Activated CD4-positive, alpha-beta T cell treated with anti-CD3 and anti-CD28 coated beads, Interleukin-2, amount 10 ng/mL, durations not matched to agents 24 days and 14 days (primary cell): ENCODE measurements around the gene HSPA8. TPM values are rescaled to one million over a fixed set of nuclear protein-coding genes. Genes with fewer than 3 reads are reported as not detected.
A peak's percentile ranks its signal among the peaks of the same experiment; 100 is the strongest.
"Not testable (repeated sequence)": the region's sequence is repeated elsewhere in the genome, so short reads cannot be mapped to it uniquely, and the experiment has no call there.

ENCODE experiments used
- DNase-seq: peaks from one replicate; pipeline ENCODE4 v3.0.0; 2022
- H3K27ac Mint-ChIP-seq: one replicate; pipeline ENCODE4 v1.8.0; 2022; ENCODE audit warnings: mild to moderate bottlenecking, mixed read lengths
- H3K27me3 Mint-ChIP-seq: one replicate; pipeline ENCODE4 v1.8.0; 2022; ENCODE audit warnings: mixed read lengths
- H3K36me3 Mint-ChIP-seq: one replicate; pipeline ENCODE4 v1.8.0; 2022; ENCODE audit warnings: low read depth, mild to moderate bottlenecking, mixed read lengths
- H3K4me1 Mint-ChIP-seq: one replicate; pipeline ENCODE4 v1.8.0; 2021; ENCODE audit warnings: mixed read lengths
- H3K4me3 Mint-ChIP-seq: one replicate; pipeline ENCODE4 v1.8.0; 2022; ENCODE audit warnings: mild to moderate bottlenecking, moderate library complexity, mixed read lengths
- H3K9me3 Mint-ChIP-seq: one replicate; pipeline ENCODE4 v1.8.0; 2021; ENCODE audit warnings: mixed read lengths
- intact Hi-C: fragments of 100-400 bp; cut with micrococcal nuclease; formaldehyde crosslinking; loops from one replicate; pipeline ENCODE4 v1.15.1; 2023
- total RNA-seq: library from RNA; stranded (reverse); gene quantifications from 2 replicates; pipeline ENCODE4 v1.2.3, GENCODE V29; 2022

HSPA8 gene
- 4,739 and 4,820 TPM in 2 replicates for total RNA-seq

- peaks cover 67% of the 10 kb centered on the region for H3K36me3 Mint-ChIP-seq
- peaks cover 54% of the 10 kb centered on the region for H3K4me1 Mint-ChIP-seq
- peak within 1 kb of the TSS; percentile 99 for H3K27ac Mint-ChIP-seq
- H3K9me3 Mint-ChIP-seq, result peaks cover 7% of the 10 kb centered on the region
- H3K27me3 Mint-ChIP-seq, result peaks cover 1% of the 10 kb centered on the region
- peak within 1 kb of the TSS; percentile 100 for H3K4me3 Mint-ChIP-seq
- intact Hi-C loops, result loop anchor here (1.0 to 5.0 kb wide), 9 partner anchors 9 to 371 kb away; partner anchors contain the start of gene GRAMD1B
- peak; percentile 91 for DNase-seq
Observed at GRCh38 chr11:123061403-123062157, at the start of gene HSPA8. Gene HSPA8, minus strand, starts transcription at chr11:123062136. Its CDS starts 812 bp downstream, at chr11:123061324.

GRCh38 chr11:123111465-123111864 lies 49.5 kb upstream of the HSPA8 start:
- intact Hi-C loops, result loop anchor here (1.0 to 5.0 kb wide), 5 partner anchors 49 to 596 kb away; partner anchors contain the start of gene HSPA8
- DNase-seq, result peak; percentile 72
- peaks cover 3% of the 10 kb centered on the region for H3K9me3 Mint-ChIP-seq
- peaks cover 1% of the 10 kb centered on the region for H3K36me3 Mint-ChIP-seq
- no peak overlapping the region for H3K4me3 Mint-ChIP-seq
- no peak overlapping the region for H3K27ac Mint-ChIP-seq
- peaks cover 22% of the 10 kb centered on the region for H3K27me3 Mint-ChIP-seq
- H3K4me1 Mint-ChIP-seq, result peaks cover 3% of the 10 kb centered on the region

GRCh38 chr11:123110397-123110796 lies 48.5 kb upstream of the HSPA8 start:
- Mint-ChIP-seq H3K36me3 (no peaks in the 10 kb centered on the region), H3K27ac (no peak overlapping the region), H3K9me3 (no peaks in the 10 kb centered on the region), H3K4me3 (no peak overlapping the region), H3K4me1 (peaks cover 3% of the 10 kb centered on the region), H3K27me3 (peaks cover 22% of the 10 kb centered on the region)
- intact Hi-C loops, result loop anchor here (2.0 to 5.0 kb wide), 3 partner anchors 48 to 597 kb away; partner anchors contain the start of gene HSPA8
- no peak for DNase-seq

GRCh38 chr11:123107945-123108495 lies 46.1 kb upstream of the HSPA8 start:
- H3K36me3 Mint-ChIP-seq, result no peaks in the 10 kb centered on the region
- H3K27me3 Mint-ChIP-seq, result peaks cover 13% of the 10 kb centered on the region
- H3K27ac Mint-ChIP-seq, result no peak overlapping the region
- H3K9me3 Mint-ChIP-seq, result no peaks in the 10 kb centered on the region
- no peak for DNase-seq
- peaks cover 7% of the 10 kb centered on the region for H3K4me1 Mint-ChIP-seq
- no peak overlapping the region for H3K4me3 Mint-ChIP-seq
- intact Hi-C loops, result no loop called here

GRCh38 chr11:123104697-123105096 lies 42.8 kb upstream of the HSPA8 start:
- Mint-ChIP-seq H3K27me3 (peaks cover 13% of the 10 kb centered on the region), H3K4me3 (no peak overlapping the region), H3K36me3 (no peaks in the 10 kb centered on the region), H3K4me1 (peaks cover 17% of the 10 kb centered on the region), H3K9me3 (no peaks in the 10 kb centered on the region), H3K27ac (no peak overlapping the region)
- intact Hi-C loops, result loop anchor here (5.0 kb wide), 1 partner anchor 42 kb away; the partner anchor contains the start of gene HSPA8
- no peak for DNase-seq

GRCh38 chr11:123103326-123103980 lies 41.5 kb upstream of the HSPA8 start:
- no peak overlapping the region for H3K27ac Mint-ChIP-seq
- H3K27me3 Mint-ChIP-seq, result peaks cover 6% of the 10 kb centered on the region
- no peak overlapping the region for H3K4me3 Mint-ChIP-seq
- no peaks in the 10 kb centered on the region for H3K9me3 Mint-ChIP-seq
- intact Hi-C loops, result loop anchor here (2.0 to 5.0 kb wide), 2 partner anchors 33 to 41 kb away; partner anchors contain the start of gene HSPA8
- H3K36me3 Mint-ChIP-seq, result no peaks in the 10 kb centered on the region
- peaks cover 21% of the 10 kb centered on the region for H3K4me1 Mint-ChIP-seq
- DNase-seq, result peak; percentile 79

GRCh38 chr11:123100379-123101085 lies 38.6 kb upstream of the HSPA8 start:
- H3K4me3 Mint-ChIP-seq, result peak overlapping the region; percentile 46
- no peaks in the 10 kb centered on the region for H3K9me3 Mint-ChIP-seq
- H3K27ac Mint-ChIP-seq, result peak overlapping the region; percentile 50
- intact Hi-C loops, result loop anchor here (5.0 kb wide), 1 partner anchor 38 kb away; the partner anchor contains the start of gene HSPA8
- no peak for DNase-seq
- H3K27me3 Mint-ChIP-seq, result no peaks in the 10 kb centered on the region
- H3K4me1 Mint-ChIP-seq, result peaks cover 24% of the 10 kb centered on the region
- peaks cover 5% of the 10 kb centered on the region for H3K36me3 Mint-ChIP-seq

GRCh38 chr11:123098990-123099389 lies 37.1 kb upstream of the HSPA8 start:
- Mint-ChIP-seq H3K9me3 (no peaks in the 10 kb centered on the region), H3K36me3 (peaks cover 5% of the 10 kb centered on the region), H3K27me3 (no peaks in the 10 kb centered on the region), H3K4me3 (no peak overlapping the region), H3K27ac (no peak overlapping the region), H3K4me1 (peaks cover 24% of the 10 kb centered on the region)
- intact Hi-C loops, result no loop called here
- DNase-seq, result no peak

GRCh38 chr11:123093739-123094138 lies 31.8 kb upstream of the HSPA8 start:
- intact Hi-C loops, result no loop called here
- no peak overlapping the region for H3K4me3 Mint-ChIP-seq
- H3K36me3 Mint-ChIP-seq, result peaks cover 5% of the 10 kb centered on the region

GRCh38 chr11:123091506-123091905 lies 29.6 kb upstream of the HSPA8 start:
- Mint-ChIP-seq H3K27me3 (no peaks in the 10 kb centered on the region), H3K27ac (no peak overlapping the region), H3K4me3 (no peak overlapping the region), H3K9me3 (no peaks in the 10 kb centered on the region), H3K36me3 (no peaks in the 10 kb centered on the region), H3K4me1 (peaks cover 16% of the 10 kb centered on the region)
- intact Hi-C loops, result no loop called here
- DNase-seq, result no peak

More at GRCh38 chr11:123093739-123094138, 31.8 kb upstream of the HSPA8 start:
- Mint-ChIP-seq H3K27me3 (no peaks in the 10 kb centered on the region), H3K27ac (no peak overlapping the region), H3K9me3 (no peaks in the 10 kb centered on the region), H3K4me1 (peaks cover 5% of the 10 kb centered on the region)
- DNase-seq, result no peak

- intact Hi-C loops, DNase-seq, H3K9me3 Mint-ChIP-seq, H3K27ac Mint-ChIP-seq, H3K36me3 Mint-ChIP-seq, H3K27me3 Mint-ChIP-seq, H3K4me3 Mint-ChIP-seq: not testable (repeated sequence)
- peaks cover 24% of the 10 kb centered on the region for H3K4me1 Mint-ChIP-seq
Observed at GRCh38 chr11:123090168-123090567, 28.2 kb upstream of the HSPA8 start.

GRCh38 chr11:123088896-123089295 lies 27.0 kb upstream of the HSPA8 start:
- peaks cover 29% of the 10 kb centered on the region for H3K4me1 Mint-ChIP-seq
- DNase-seq, H3K9me3 Mint-ChIP-seq, H3K4me3 Mint-ChIP-seq, H3K27ac Mint-ChIP-seq, H3K27me3 Mint-ChIP-seq, H3K36me3 Mint-ChIP-seq: not testable (repeated sequence)
- intact Hi-C loops, result loop anchor here (10.0 kb wide), 1 partner anchor 366 kb away; no protein-coding TSS in a partner anchor

GRCh38 chr11:123087657-123088056 lies 25.7 kb upstream of the HSPA8 start:
- Mint-ChIP-seq H3K4me1 (peaks cover 42% of the 10 kb centered on the region), H3K4me3 (peak overlapping the region; percentile 73), H3K27ac (peak overlapping the region; percentile 92)
- not testable (repeated sequence) for H3K9me3 Mint-ChIP-seq, H3K36me3 Mint-ChIP-seq, H3K27me3 Mint-ChIP-seq
- intact Hi-C loops, result loop anchor here (1.0 to 10.0 kb wide), 2 partner anchors 23 to 367 kb away; no protein-coding TSS in a partner anchor
- peak; percentile 88 for DNase-seq
